DND-41 (cell line): ENCODE measurements around the gene PRKAR2B.

Experiments used
- ATAC-seq: fragments of 200-7000 bp; cut with Tn5 transposase; 3 replicates; pipeline ENCODE4 v1.9.1; 2021; ENCODE audit warnings: low read depth; ENCODE audit not compliant: insufficient read depth
- DNase-seq: peaks from one replicate; pipeline ENCODE4 v3.0.0-alpha.2; 2020
- H2AFZ ChIP-seq: 2 replicates; pipeline ENCODE4 v1.6.0; 2012; ENCODE audit warnings: low read depth, low read length
- H3K27ac ChIP-seq: 2 replicates; pipeline ENCODE4 v1.5.1; 2012; ENCODE audit warnings: low read length, inconsistent platforms
- H3K27me3 ChIP-seq: fragments of 200-600 bp; sonication (generic); 2 replicates; pipeline ENCODE4 v1.6.0; 2012; ENCODE audit warnings: low read length, mild to moderate bottlenecking, inconsistent platforms; ENCODE audit not compliant: insufficient read depth, poor library complexity
- H3K36me3 ChIP-seq: 2 replicates; pipeline ENCODE4 v1.5.1; 2012; ENCODE audit warnings: low read length, inconsistent platforms; ENCODE audit not compliant: insufficient read depth
- H3K4me1 ChIP-seq: 2 replicates; pipeline ENCODE4 v1.5.1; 2012; ENCODE audit warnings: mild to moderate bottlenecking, low read length; ENCODE audit not compliant: insufficient read depth
- H3K4me2 ChIP-seq: 2 replicates; pipeline ENCODE4 v1.6.0; 2012; ENCODE audit warnings: mild to moderate bottlenecking, moderate library complexity, low read length, inconsistent platforms; ENCODE audit not compliant: insufficient read depth
- H3K4me3 ChIP-seq, 2 experiments: fragments of 200-600 bp in 1 of 2; shearing (Covaris generic) in 1 of 2; 2 replicates each; pipeline ENCODE4 v1.5.1; 2012 to 2016; ENCODE audit warnings: inconsistent platforms in 2 of 2, low read length in 2 of 2, mild to moderate bottlenecking in 2 of 2, low read depth in 1 of 2, moderate library complexity in 1 of 2
- H3K79me2 ChIP-seq: 2 replicates; pipeline ENCODE4 v1.6.0; 2012; ENCODE audit warnings: low read length, inconsistent platforms; ENCODE audit not compliant: insufficient read depth
- H3K9ac ChIP-seq: 2 replicates; pipeline ENCODE4 v1.6.0; 2012; ENCODE audit warnings: low read depth, mild to moderate bottlenecking, inconsistent platforms, low read length, moderate library complexity
- H3K9me3 ChIP-seq: 2 replicates; pipeline ENCODE4 v1.5.1; 2012; ENCODE audit warnings: low read length, moderate library complexity, mild to moderate bottlenecking, inconsistent platforms; ENCODE audit not compliant: insufficient read depth, severe bottlenecking
- H4K20me1 ChIP-seq: 2 replicates; pipeline ENCODE4 v1.6.0; 2012; ENCODE audit warnings: low read length; ENCODE audit not compliant: insufficient read depth
- CTCF ChIP-seq: IDR thresholded peaks from 2 replicates; pipeline ENCODE4 v1.5.1; 2012; ENCODE audit warnings: borderline replicate concordance, low read length, moderate library complexity, mild to moderate bottlenecking; ENCODE audit not compliant: poor library complexity, severe bottlenecking; ENCODE audit errors: extremely low read depth
- EZH2 ChIP-seq: IDR thresholded peaks from 3 replicates; pipeline ENCODE4 v1.6.1; 2012; ENCODE audit warnings: borderline replicate concordance, low read depth, mild to moderate bottlenecking, moderate library complexity, low read length, inconsistent platforms; ENCODE audit not compliant: severe bottlenecking

The PRKAR2B gene

DNA sequence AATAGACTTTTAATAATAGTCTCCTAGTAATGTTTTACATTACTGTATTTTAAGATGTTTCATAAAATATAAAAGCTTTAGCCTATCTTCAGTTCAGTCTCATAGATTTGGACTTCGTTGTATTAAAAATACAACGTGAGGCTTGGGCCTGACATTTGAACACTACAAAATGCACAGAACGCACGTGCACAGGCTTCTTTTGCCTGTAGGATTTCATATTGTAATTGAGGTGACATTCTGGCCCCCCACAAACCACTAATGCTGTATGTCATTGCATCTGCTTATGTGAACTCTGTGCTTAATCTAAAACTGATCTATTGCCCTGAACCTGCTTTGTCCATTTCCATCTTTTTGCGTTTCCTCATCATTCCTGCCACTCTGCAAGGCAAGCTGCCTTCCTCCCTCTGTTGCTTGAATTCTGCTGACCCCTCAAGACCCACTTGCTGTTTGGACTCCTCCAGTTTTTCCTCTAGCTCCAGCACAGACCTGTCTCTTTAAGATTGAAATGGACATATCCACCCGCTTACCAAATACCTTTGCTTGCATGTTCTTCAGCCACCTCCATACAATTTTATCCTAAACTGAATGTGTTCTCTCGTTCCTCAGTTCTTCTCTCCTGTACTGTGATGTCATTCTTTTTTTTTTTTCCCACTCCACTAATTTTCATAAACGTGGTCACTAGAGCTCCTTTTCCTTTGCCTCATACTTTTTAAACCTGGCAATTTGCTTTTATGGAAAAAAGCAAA, 12.4 kb downstream of the PRKAR2B start:
- no peaks in the 10 kb centered on the region for H3K9me3 ChIP-seq
- H3K27me3 ChIP-seq = no peaks in the 10 kb centered on the region
- DNase-seq (no peak), ATAC-seq (no peak)
- no peaks in the 10 kb centered on the region for H3K79me2 ChIP-seq
- no peak overlapping the region for H3K27ac ChIP-seq
- H4K20me1 ChIP-seq = no peaks in the 10 kb centered on the region
- H2AFZ ChIP-seq = no peak overlapping the region
- no peaks in the 10 kb centered on the region for H3K36me3 ChIP-seq
- H3K9ac ChIP-seq = no peak overlapping the region
- no peak overlapping the region for H3K4me3 ChIP-seq
- no peak for TF ChIP-seq CTCF
- TF ChIP-seq EZH2 = no peak
- H3K4me2 ChIP-seq = no peak overlapping the region
- H3K4me1 ChIP-seq = no peaks in the 10 kb centered on the region

DNA sequence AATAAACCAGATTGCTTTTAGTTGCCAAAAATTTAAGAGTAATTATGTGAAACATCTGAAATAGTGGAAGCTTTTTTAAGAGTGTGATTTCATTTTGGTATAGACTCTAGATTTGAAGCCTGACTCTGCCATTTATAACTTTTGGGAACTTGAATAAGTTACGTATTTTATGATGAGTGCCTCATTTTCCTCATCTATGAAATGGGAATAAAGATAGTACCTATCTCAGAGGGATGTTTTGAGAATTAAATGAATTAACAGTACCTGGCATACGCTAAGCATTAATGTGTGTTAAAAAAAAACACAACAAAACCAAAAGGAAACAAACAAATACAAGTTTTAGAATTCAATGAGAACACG, 12.9 kb downstream of the PRKAR2B start:
- H3K27ac ChIP-seq = no peak overlapping the region
- no peaks in the 10 kb centered on the region for H4K20me1 ChIP-seq
- no peak overlapping the region for H3K4me3 ChIP-seq
- no peaks in the 10 kb centered on the region for H3K36me3 ChIP-seq
- H3K9me3 ChIP-seq = no peaks in the 10 kb centered on the region
- DNase-seq = no peak
- no peak for ATAC-seq
- H3K79me2 ChIP-seq = no peaks in the 10 kb centered on the region
- H2AFZ ChIP-seq = no peak overlapping the region
- no peaks in the 10 kb centered on the region for H3K27me3 ChIP-seq
- H3K9ac ChIP-seq = no peak overlapping the region
- no peak overlapping the region for H3K4me2 ChIP-seq
- no peak for TF ChIP-seq CTCF
- TF ChIP-seq EZH2 = no peak
- H3K4me1 ChIP-seq = no peaks in the 10 kb centered on the region

DNA sequence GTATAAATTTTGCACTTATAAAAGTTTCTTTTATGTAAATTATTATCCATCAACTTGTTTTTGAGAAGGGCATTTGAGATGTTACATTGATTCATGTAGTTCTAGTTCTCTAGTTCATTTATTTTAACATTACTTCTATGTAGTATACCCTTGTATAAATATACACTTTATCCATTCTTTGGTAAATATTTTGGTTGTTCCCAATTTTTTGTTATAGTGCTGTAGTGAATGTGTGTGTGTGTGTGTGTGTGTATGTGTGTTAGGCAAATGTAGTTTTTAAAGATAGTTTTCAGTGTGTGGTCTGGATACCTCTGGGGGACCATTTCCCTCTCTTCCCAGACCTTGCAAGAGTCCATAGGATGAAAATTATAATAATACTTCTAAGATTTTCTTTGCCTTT, 15.0 kb downstream of the PRKAR2B start:
- H3K27ac ChIP-seq = no peak overlapping the region
- no peak overlapping the region for H2AFZ ChIP-seq
- H3K4me3 ChIP-seq = no peak overlapping the region
- H3K27me3 ChIP-seq = no peaks in the 10 kb centered on the region
- H3K79me2 ChIP-seq = no peaks in the 10 kb centered on the region
- H4K20me1 ChIP-seq = no peaks in the 10 kb centered on the region
- H3K36me3 ChIP-seq = no peaks in the 10 kb centered on the region
- TF ChIP-seq CTCF (no peak), EZH2 (no peak)
- no peaks in the 10 kb centered on the region for H3K9me3 ChIP-seq
- no peaks in the 10 kb centered on the region for H3K4me1 ChIP-seq
- H3K9ac ChIP-seq = no peak overlapping the region
- ATAC-seq = no peak
- no peak for DNase-seq
- H3K4me2 ChIP-seq = no peak overlapping the region
